ENCODE data around the gene PPP1R14D.

DNA sequence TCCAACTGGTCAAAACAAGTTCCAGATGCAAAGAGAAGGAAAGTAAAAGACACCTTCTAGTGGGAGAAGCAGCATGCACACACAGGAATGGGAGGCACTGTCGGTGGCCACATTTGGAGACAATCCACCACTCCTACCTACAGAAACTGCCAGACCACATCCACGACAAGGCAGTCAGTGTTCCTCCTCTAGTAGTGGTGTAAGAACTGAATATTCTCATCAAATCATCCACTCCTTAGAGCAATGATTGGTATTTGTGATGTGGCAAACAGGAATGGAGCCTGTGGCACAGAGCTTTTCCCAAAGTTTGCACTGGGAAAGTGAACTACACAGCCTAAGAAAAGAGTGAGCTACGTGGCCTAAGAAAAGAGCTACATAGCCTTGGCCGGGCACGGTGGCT lies 10.2 kb upstream of the PPP1R14D start:
- TF ChIP-seq, protein P1, sequence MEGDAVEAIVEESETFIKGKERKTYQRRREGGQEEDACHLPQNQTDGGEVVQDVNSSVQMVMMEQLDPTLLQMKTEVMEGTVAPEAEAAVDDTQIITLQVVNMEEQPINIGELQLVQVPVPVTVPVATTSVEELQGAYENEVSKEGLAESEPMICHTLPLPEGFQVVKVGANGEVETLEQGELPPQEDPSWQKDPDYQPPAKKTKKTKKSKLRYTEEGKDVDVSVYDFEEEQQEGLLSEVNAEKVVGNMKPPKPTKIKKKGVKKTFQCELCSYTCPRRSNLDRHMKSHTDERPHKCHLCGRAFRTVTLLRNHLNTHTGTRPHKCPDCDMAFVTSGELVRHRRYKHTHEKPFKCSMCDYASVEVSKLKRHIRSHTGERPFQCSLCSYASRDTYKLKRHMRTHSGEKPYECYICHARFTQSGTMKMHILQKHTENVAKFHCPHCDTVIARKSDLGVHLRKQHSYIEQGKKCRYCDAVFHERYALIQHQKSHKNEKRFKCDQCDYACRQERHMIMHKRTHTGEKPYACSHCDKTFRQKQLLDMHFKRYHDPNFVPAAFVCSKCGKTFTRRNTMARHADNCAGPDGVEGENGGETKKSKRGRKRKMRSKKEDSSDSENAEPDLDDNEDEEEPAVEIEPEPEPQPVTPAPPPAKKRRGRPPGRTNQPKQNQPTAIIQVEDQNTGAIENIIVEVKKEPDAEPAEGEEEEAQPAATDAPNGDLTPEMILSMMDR (IDR thresholded peaks at IDR 0.05; ENCODE audit: insufficient read depth, low read length): no peak
- TF ChIP-seq POLR2AphosphoS5 (IDR thresholded peaks at IDR 0.05; ENCODE audit: low read depth) (no peak), GABPA (IDR thresholded peaks at IDR 0.05; ENCODE audit: low read depth) (no peak), SPI1 (IDR thresholded peaks at IDR 0.05; ENCODE audit: borderline replicate concordance, low read depth) (no peak)
- TF ChIP-seq, protein P2, sequence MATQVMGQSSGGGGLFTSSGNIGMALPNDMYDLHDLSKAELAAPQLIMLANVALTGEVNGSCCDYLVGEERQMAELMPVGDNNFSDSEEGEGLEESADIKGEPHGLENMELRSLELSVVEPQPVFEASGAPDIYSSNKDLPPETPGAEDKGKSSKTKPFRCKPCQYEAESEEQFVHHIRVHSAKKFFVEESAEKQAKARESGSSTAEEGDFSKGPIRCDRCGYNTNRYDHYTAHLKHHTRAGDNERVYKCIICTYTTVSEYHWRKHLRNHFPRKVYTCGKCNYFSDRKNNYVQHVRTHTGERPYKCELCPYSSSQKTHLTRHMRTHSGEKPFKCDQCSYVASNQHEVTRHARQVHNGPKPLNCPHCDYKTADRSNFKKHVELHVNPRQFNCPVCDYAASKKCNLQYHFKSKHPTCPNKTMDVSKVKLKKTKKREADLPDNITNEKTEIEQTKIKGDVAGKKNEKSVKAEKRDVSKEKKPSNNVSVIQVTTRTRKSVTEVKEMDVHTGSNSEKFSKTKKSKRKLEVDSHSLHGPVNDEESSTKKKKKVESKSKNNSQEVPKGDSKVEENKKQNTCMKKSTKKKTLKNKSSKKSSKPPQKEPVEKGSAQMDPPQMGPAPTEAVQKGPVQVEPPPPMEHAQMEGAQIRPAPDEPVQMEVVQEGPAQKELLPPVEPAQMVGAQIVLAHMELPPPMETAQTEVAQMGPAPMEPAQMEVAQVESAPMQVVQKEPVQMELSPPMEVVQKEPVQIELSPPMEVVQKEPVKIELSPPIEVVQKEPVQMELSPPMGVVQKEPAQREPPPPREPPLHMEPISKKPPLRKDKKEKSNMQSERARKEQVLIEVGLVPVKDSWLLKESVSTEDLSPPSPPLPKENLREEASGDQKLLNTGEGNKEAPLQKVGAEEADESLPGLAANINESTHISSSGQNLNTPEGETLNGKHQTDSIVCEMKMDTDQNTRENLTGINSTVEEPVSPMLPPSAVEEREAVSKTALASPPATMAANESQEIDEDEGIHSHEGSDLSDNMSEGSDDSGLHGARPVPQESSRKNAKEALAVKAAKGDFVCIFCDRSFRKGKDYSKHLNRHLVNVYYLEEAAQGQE (IDR thresholded peaks at IDR 0.05; ENCODE audit: insufficient replicate concordance, low read depth): no peak

Data from HL-60 (cell line).